ENCODE measurements around the gene C4orf50. TPM values are rescaled to one million over a fixed set of nuclear protein-coding genes. Genes with fewer than 3 reads are reported as not detected.

Gene C4orf50
- total and polyA plus RNA-seq, 2 of the 8 experiments (the other 6 are each of a cell fraction or from before 2014, with no cell fraction given) = 0.08 to 0.22 TPM

DNA sequence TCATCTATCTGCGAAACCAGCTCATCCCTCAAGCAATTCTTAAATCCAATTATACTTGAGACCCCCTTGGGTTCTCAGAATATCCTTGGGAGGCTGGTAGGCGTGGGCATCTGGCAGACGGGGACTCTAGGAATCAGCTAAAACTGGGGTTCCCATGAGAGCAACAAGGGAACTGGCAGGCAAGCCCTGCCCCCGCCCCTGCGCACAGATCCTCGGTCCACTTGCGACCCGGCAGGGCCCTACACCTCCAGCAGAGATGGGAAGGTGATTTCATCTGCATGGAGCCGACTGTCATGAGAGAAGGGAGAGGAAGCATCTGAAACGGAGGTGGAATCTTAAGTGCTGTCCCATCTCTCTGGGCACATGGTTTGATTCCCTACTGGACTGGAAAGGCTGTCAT lies 9.9 kb upstream of the C4orf50 start (continued):
- no peak for TF ChIP-seq PHF8 (conservative IDR thresholded peaks at IDR 0.05; ENCODE audit: low read depth, low read length)

Measured in H1 (cell line).